Keratinocyte (primary cell): Measurements from ENCODE around the gene ZBTB46. TPM values are rescaled to one million over a fixed set of nuclear protein-coding genes. Genes with fewer than 3 reads are reported as not detected.

Experiments used
- DNase-seq: peaks from one replicate; pipeline ENCODE4 v3.0.0-alpha.2; 2011; ENCODE audit warnings: low read depth, missing footprints, low spot score
- FAIRE-seq: peaks from 2 replicates; lab custom pipeline; 2011; peaks lifted over from hg19 to GRCh38; lab: Jason Lieb, UNC
- H2AFZ ChIP-seq: 2 replicates; pipeline ENCODE4 v1.6.0; 2012; ENCODE audit warnings: low read length, control low read depth, inconsistent platforms; ENCODE audit not compliant: control insufficient read depth
- H3K27ac ChIP-seq: 2 replicates; pipeline ENCODE4 v1.5.1; 2011; ENCODE audit warnings: low read length; ENCODE audit not compliant: control insufficient read depth, insufficient read depth
- H3K27me3 ChIP-seq: 3 replicates; pipeline ENCODE4 v1.6.0; 2011; ENCODE audit warnings: low read length; ENCODE audit not compliant: control insufficient read depth, insufficient read depth; ENCODE audit errors: extremely low read depth
- H3K36me3 ChIP-seq, 2 experiments: 2 replicates in 1 of 2; 3 replicates in 1 of 2; pipeline ENCODE4 v1.5.1; 2011; ENCODE audit warnings: low read length in 2 of 2, mild to moderate bottlenecking in 1 of 2; ENCODE audit not compliant: control insufficient read depth in 2 of 2, insufficient read depth in 2 of 2; ENCODE audit errors: extremely low read depth in 1 of 2
- H3K4me1 ChIP-seq: 3 replicates; pipeline ENCODE4 v1.5.1; 2011; ENCODE audit warnings: low read length; ENCODE audit not compliant: control insufficient read depth, insufficient read depth; ENCODE audit errors: extremely low read depth
- H3K4me2 ChIP-seq: 3 replicates; pipeline ENCODE4 v1.6.0; 2011; ENCODE audit warnings: low read depth, low read length; ENCODE audit not compliant: control insufficient read depth, insufficient read depth; ENCODE audit errors: extremely low read depth
- H3K4me3 ChIP-seq, 3 experiments: fragments of 200-600 bp in 1 of 3; sonication (generic) in 1 of 3; 2 replicates in 2 of 3; 3 replicates in 1 of 3; pipeline ENCODE4 v1.5.1; 2011 to 2016; ENCODE audit warnings: low read length in 3 of 3, mild to moderate bottlenecking in 3 of 3, control low read depth in 2 of 3, inconsistent platforms in 1 of 3, low read depth in 1 of 3, mixed read lengths in 1 of 3, mixed run types in 1 of 3, moderate library complexity in 1 of 3; ENCODE audit not compliant: control insufficient read depth in 2 of 3, insufficient read depth in 2 of 3; ENCODE audit errors: extremely low read depth in 1 of 3
- H3K79me2 ChIP-seq: 2 replicates; pipeline ENCODE4 v1.6.0; 2012; ENCODE audit warnings: low read length; ENCODE audit not compliant: control insufficient read depth, insufficient read depth
- H3K9ac ChIP-seq: 3 replicates; pipeline ENCODE4 v1.6.0; 2011; ENCODE audit warnings: low read length; ENCODE audit not compliant: control insufficient read depth, insufficient read depth; ENCODE audit errors: extremely low read depth
- H3K9me1 ChIP-seq: 3 replicates; pipeline ENCODE4 v1.6.0; 2011; ENCODE audit warnings: low read length; ENCODE audit not compliant: control insufficient read depth, insufficient read depth; ENCODE audit errors: extremely low read depth
- H3K9me3 ChIP-seq: 2 replicates; pipeline ENCODE4 v1.5.1; 2012; ENCODE audit warnings: low read depth, low read length; ENCODE audit not compliant: control insufficient read depth
- H4K20me1 ChIP-seq: 3 replicates; pipeline ENCODE4 v1.6.0; 2011; ENCODE audit warnings: low read length; ENCODE audit not compliant: control insufficient read depth, insufficient read depth; ENCODE audit errors: extremely low read depth
- EZH2 ChIP-seq: IDR thresholded peaks from one replicate; pipeline ENCODE4 v1.6.1; 2012; ENCODE audit warnings: inconsistent platforms, mild to moderate bottlenecking, low read length, moderate library complexity
- dilution Hi-C: fragments of 300-500 bp; cut with MboI; formaldehyde crosslinking; loops from one replicate; pipeline ENCODE4 v1.7.0; 2020; ENCODE audit warnings: low sequenced_read_pairs; ENCODE audit not compliant: extremely low pct_ligation_motif_present
- polyA plus RNA-seq, 5 experiments: library from polyadenylated mRNA; depleted of rRNA in 3 of 5; stranded (reverse) in 3 of 5; stranded (forward) in 1 of 5; unstranded in 1 of 5; fragments of >200 nt; gene quantifications; 1 replicate in 1 of 5; 2 replicates in 3 of 5; 3 replicates in 1 of 5; pipeline versions ENCODE4 v1.2.1 to v1.2.3, GENCODE V29; 2011 to 2012; ENCODE audit warnings: missing spikeins in 2 of 5, low read depth in 1 of 5, low replicate concordance in 1 of 5
- TF ChIP-seq, protein P1 (sequence below), 3 experiments: IDR thresholded peaks in 1 of 3; conservative IDR thresholded peaks in 1 of 3; optimal IDR thresholded peaks in 1 of 3; 2 replicates in 2 of 3; 3 replicates in 1 of 3; pipeline versions ENCODE3 to v1.5.1; 2011; ENCODE audit warnings: low read length in 3 of 3, mild to moderate bottlenecking in 3 of 3, moderate library complexity in 2 of 3, control low read depth in 1 of 3, inconsistent platforms in 1 of 3; ENCODE audit not compliant: insufficient read depth in 2 of 3; ENCODE audit errors: extremely low read depth in 1 of 3

The ZBTB46 gene
- polyA plus RNA-seq, 1 donor (not counting 4 experiments of a cell fraction or from before 2014, with no cell fraction given), result 0.12 TPM

DNA sequence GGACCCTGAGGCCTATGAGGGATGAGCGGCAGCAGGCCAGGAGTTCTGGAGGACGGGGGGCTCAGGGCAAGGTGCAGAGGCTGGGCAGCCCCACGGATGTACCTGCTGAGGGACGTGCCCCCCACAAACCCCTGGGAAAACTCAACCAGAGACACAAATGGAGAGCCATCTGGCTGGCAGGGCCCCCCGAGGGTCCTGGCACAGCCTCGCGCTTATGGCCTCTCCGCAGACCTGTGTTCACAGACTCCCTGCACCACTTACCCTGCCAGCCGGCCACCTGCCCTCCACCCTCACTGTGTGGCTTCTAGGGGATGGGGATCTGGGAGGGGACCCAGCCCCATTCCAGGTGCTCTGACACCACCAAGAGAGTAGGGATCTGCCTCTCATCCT lies 3.4 kb upstream of the ZBTB46 start:
- Histone ChIP-seq H3K9me3 (no peaks in the 10 kb centered on the region), H2AFZ (no peak overlapping the region), H3K27me3 (peaks cover 37% of the 10 kb centered on the region), H3K9me1 (no peaks in the 10 kb centered on the region), H3K36me3 (no peaks in the 10 kb centered on the region), H3K9ac (no peak overlapping the region), H3K79me2 (no peaks in the 10 kb centered on the region), H3K27ac (no peak overlapping the region), H3K4me1 (no peaks in the 10 kb centered on the region), H3K4me3 (no peak overlapping the region), H4K20me1 (peaks cover 2% of the 10 kb centered on the region), H3K4me2 (no peak overlapping the region)
- dilution Hi-C loops, result no loop called here
- FAIRE-seq, result no peak
- no peak for DNase-seq
- TF ChIP-seq, protein P1, sequence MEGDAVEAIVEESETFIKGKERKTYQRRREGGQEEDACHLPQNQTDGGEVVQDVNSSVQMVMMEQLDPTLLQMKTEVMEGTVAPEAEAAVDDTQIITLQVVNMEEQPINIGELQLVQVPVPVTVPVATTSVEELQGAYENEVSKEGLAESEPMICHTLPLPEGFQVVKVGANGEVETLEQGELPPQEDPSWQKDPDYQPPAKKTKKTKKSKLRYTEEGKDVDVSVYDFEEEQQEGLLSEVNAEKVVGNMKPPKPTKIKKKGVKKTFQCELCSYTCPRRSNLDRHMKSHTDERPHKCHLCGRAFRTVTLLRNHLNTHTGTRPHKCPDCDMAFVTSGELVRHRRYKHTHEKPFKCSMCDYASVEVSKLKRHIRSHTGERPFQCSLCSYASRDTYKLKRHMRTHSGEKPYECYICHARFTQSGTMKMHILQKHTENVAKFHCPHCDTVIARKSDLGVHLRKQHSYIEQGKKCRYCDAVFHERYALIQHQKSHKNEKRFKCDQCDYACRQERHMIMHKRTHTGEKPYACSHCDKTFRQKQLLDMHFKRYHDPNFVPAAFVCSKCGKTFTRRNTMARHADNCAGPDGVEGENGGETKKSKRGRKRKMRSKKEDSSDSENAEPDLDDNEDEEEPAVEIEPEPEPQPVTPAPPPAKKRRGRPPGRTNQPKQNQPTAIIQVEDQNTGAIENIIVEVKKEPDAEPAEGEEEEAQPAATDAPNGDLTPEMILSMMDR (optimal IDR thresholded peaks at IDR 0.05 in 1 of 3, IDR thresholded peaks at IDR 0.05 in 1 of 3, conservative IDR thresholded peaks at IDR 0.05 in 1 of 3; ENCODE audit: extremely low read depth in 1 of 3, insufficient read depth in 2 of 3, low read length in 3 of 3), result no peak
- TF ChIP-seq EZH2, result no peak

DNA sequence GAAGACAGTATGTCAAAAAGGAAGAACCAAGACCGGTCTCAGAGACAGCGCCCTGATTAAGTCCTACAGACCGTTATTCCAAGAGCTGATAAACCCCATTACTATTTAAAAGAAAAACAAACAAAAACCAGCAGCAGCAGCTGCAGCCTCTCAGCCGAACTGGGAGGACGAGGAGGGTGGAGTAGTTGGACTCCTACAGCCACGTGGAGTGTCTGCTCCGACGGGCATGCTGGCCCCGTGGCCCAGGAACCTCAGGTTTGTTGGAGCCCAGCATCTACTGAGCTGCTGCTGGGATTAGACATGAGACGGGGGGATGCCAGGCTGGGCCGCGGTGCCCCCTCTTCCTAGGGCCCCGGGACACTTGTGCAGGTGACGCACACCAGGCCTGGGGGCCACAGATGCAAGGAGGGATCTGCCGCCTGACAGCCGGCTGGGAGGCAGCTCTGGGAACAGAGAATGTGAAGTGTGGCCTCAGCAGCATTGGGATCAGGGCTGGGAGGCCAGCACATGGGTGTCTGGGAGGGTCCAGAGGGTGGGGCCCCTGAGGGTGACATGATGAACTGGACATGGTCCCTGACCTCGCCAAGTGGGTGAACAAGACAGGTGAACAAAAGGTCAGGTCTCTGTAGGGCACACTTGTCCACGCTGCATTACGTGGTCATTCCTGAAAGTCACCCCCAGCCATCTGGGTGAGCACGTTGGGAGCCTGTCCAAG lies 2.9 kb upstream of the ZBTB46 start:
- H3K4me2 ChIP-seq, result no peak overlapping the region

More for the DNA sequence above, 2.9 kb upstream of the ZBTB46 start:
- no peak for DNase-seq
- Histone ChIP-seq H3K79me2 (no peaks in the 10 kb centered on the region), H3K4me3 (no peak overlapping the region), H2AFZ (no peak overlapping the region), H3K9me1 (no peaks in the 10 kb centered on the region), H3K4me1 (no peaks in the 10 kb centered on the region), H3K9me3 (no peaks in the 10 kb centered on the region), H3K36me3 (no peaks in the 10 kb centered on the region), H3K27ac (no peak overlapping the region), H3K9ac (no peak overlapping the region), H3K27me3 (peaks cover 42% of the 10 kb centered on the region), H4K20me1 (peaks cover 2% of the 10 kb centered on the region)
- no peak for TF ChIP-seq EZH2
- TF ChIP-seq, protein P1 (optimal IDR thresholded peaks at IDR 0.05 in 1 of 3, IDR thresholded peaks at IDR 0.05 in 1 of 3, conservative IDR thresholded peaks at IDR 0.05 in 1 of 3; ENCODE audit: extremely low read depth in 1 of 3, insufficient read depth in 2 of 3, low read length in 3 of 3), result no peak
- dilution Hi-C loops, result no loop called here
- FAIRE-seq, result no peak
